Lower lobe of right lung (tissue), 2 donors: ENCODE results near the gene WNT7A. TPM values are rescaled to one million over a fixed set of nuclear protein-coding genes. Genes with fewer than 3 reads are reported as not detected.

Experiments used
- ATAC-seq, 2 donors: fragments of 200-7000 bp; cut with Tn5 transposase; one replicate each; pipeline ENCODE4 v1.9.1; 2020 to 2022; ENCODE audit warnings: mild to moderate bottlenecking in 2 of 2, moderate library complexity in 2 of 2
- DNase-seq: peaks from one replicate; pipeline ENCODE4 v3.0.0-alpha.2; 2020
- H3K27ac ChIP-seq: fragments of 200-600 bp; one replicate; pipeline ENCODE4 v1.8.0; 2022
- H3K27me3 ChIP-seq: fragments of 200-600 bp; one replicate; pipeline ENCODE4 v1.8.0; 2022; ENCODE audit warnings: low read depth
- H3K36me3 ChIP-seq: fragments of 200-600 bp; one replicate; pipeline ENCODE4 v1.8.0; 2022; ENCODE audit warnings: mild to moderate bottlenecking
- H3K4me1 ChIP-seq: fragments of 200-600 bp; one replicate; pipeline ENCODE4 v1.8.0; 2022
- H3K4me3 ChIP-seq: fragments of 200-600 bp; one replicate; pipeline ENCODE4 v1.8.0; 2022; ENCODE audit warnings: mild to moderate bottlenecking
- H3K9me3 ChIP-seq: fragments of 200-600 bp; one replicate; pipeline ENCODE4 v1.8.0; 2022
- CTCF ChIP-seq: fragments of 200-600 bp; IDR thresholded peaks from one replicate; pipeline ENCODE4 v1.8.0; 2022; ENCODE audit warnings: antibody characterized with exemption, mild to moderate bottlenecking
- intact Hi-C: fragments of 100-400 bp; cut with DNase I; formaldehyde crosslinking; loops from one replicate; pipeline ENCODE4 v1.11.0; 2022
- total RNA-seq: library from RNA; stranded (reverse); fragmentation: NEBNext Ultra II Directional; extraction: Animal tissue kit (Norgen Biotek cat#: 25700); gene quantifications from one replicate; pipeline ENCODE4 v1.2.1, GENCODE V29; 2021
- donor health status: DM: no; HTN: yes; CAD: no; lungs with severe emphysema.

Gene WNT7A
- total RNA-seq, 1 donor from 2014 or later, result 4.1 TPM

- H3K27me3 ChIP-seq, result no peaks in the 10 kb centered on the region
- H3K27ac ChIP-seq, result no peak overlapping the region
- H3K4me3 ChIP-seq, result no peak overlapping the region
- intact Hi-C loops, result no loop called here
- TF ChIP-seq CTCF, result no peak
- DNase-seq (no peak), ATAC-seq (no peak)
- H3K36me3 ChIP-seq, result no peaks in the 10 kb centered on the region
- H3K9me3 ChIP-seq, result peaks cover 64% of the 10 kb centered on the region
- H3K4me1 ChIP-seq, result no peaks in the 10 kb centered on the region
Observed at GRCh38 chr3:13901935-13902584, 22.2 kb upstream of the WNT7A start.

GRCh38 chr3:13898346-13898745, 18.5 kb upstream of the WNT7A start:
- no peak for TF ChIP-seq CTCF
- Histone ChIP-seq H3K4me3 (no peak overlapping the region), H3K27ac (no peak overlapping the region), H3K27me3 (no peaks in the 10 kb centered on the region), H3K4me1 (peaks cover 17% of the 10 kb centered on the region), H3K36me3 (no peaks in the 10 kb centered on the region), H3K9me3 (peaks cover 30% of the 10 kb centered on the region)
- DNase-seq (no peak), ATAC-seq (no peak)
- intact Hi-C loops, result no loop called here

- no peak overlapping the region for H3K27ac ChIP-seq
Observed at GRCh38 chr3:13896473-13897154, 16.7 kb upstream of the WNT7A start.

GRCh38 chr3:13895155-13896105, 15.6 kb upstream of the WNT7A start:
- peak overlapping the region; percentile 75 for H3K4me3 ChIP-seq
- peak overlapping the region; percentile 83 for H3K27ac ChIP-seq
- H3K9me3 ChIP-seq, result peaks cover 3% of the 10 kb centered on the region
- no peaks in the 10 kb centered on the region for H3K27me3 ChIP-seq
- intact Hi-C loops, result no loop called here
- TF ChIP-seq CTCF, result no peak
- H3K4me1 ChIP-seq, result peaks cover 32% of the 10 kb centered on the region
- DNase-seq (peak; percentile 95), ATAC-seq (peak; percentile 99)
- H3K36me3 ChIP-seq, result no peaks in the 10 kb centered on the region

More at GRCh38 chr3:13896473-13897154, 16.7 kb upstream of the WNT7A start:
- H3K36me3 ChIP-seq, result no peaks in the 10 kb centered on the region
- ATAC-seq (peak; percentile 78 to 83), DNase-seq (no peak)
- no peaks in the 10 kb centered on the region for H3K27me3 ChIP-seq
- H3K4me3 ChIP-seq, result peak overlapping the region; percentile 75
- TF ChIP-seq CTCF, result peak; percentile 76
- intact Hi-C loops, result no loop called here
- peaks cover 14% of the 10 kb centered on the region for H3K9me3 ChIP-seq
- H3K4me1 ChIP-seq, result peaks cover 20% of the 10 kb centered on the region

- peak overlapping the region; percentile 75 for H3K4me3 ChIP-seq
- H3K9me3 ChIP-seq, result no peaks in the 10 kb centered on the region
- TF ChIP-seq CTCF, result no peak
- H3K36me3 ChIP-seq, result no peaks in the 10 kb centered on the region
- H3K27me3 ChIP-seq, result no peaks in the 10 kb centered on the region
- intact Hi-C loops, result no loop called here
- ATAC-seq (no peak), DNase-seq (no peak)
- H3K27ac ChIP-seq, result no peak overlapping the region
- H3K4me1 ChIP-seq, result peaks cover 35% of the 10 kb centered on the region
Observed at GRCh38 chr3:13894807-13895154, 14.9 kb upstream of the WNT7A start.
